Endodermal cell (in vitro differentiated cells): ENCODE measurements around the gene SMG6. TPM values are rescaled to one million over a fixed set of nuclear protein-coding genes. Genes with fewer than 3 reads are reported as not detected.
"Not testable (repeated sequence)": the region's sequence is repeated elsewhere in the genome, so short reads cannot be mapped to it uniquely, and the experiment has no call there.

Experiments used
- DNase-seq: peaks from one replicate; pipeline ENCODE4 v3.0.0-alpha.2; 2017
- H3K27ac ChIP-seq: 2 replicates; pipeline ENCODE4 v1.5.1; 2013; ENCODE audit warnings: mild to moderate bottlenecking, low read depth, low read length, moderate library complexity
- H3K27me3 ChIP-seq: 2 replicates; pipeline ENCODE4 v1.6.1; 2013; ENCODE audit warnings: mild to moderate bottlenecking, low read length, moderate library complexity; ENCODE audit not compliant: insufficient read depth, control insufficient read depth, poor library complexity, severe bottlenecking
- H3K36me3 ChIP-seq: 2 replicates; pipeline ENCODE4 v1.7.0; 2013; ENCODE audit warnings: mild to moderate bottlenecking, low read length, moderate library complexity; ENCODE audit not compliant: control insufficient read depth, insufficient read depth
- H3K4me1 ChIP-seq: one replicate; pipeline ENCODE4 v1.7.0; 2013; ENCODE audit warnings: low read length; ENCODE audit not compliant: control insufficient read depth, insufficient read depth
- H3K4me3 ChIP-seq: 2 replicates; pipeline ENCODE4 v1.5.1; 2013; ENCODE audit warnings: mild to moderate bottlenecking, low read length, moderate library complexity
- H3K9ac ChIP-seq: 2 replicates; pipeline ENCODE4 v1.6.1; 2013; ENCODE audit warnings: mild to moderate bottlenecking, low read length, moderate library complexity; ENCODE audit not compliant: poor library complexity, severe bottlenecking; ENCODE audit errors: extremely low read depth
- H3K9me3 ChIP-seq: 2 replicates; pipeline ENCODE4 v1.6.1; 2013; ENCODE audit warnings: mild to moderate bottlenecking, low read length, moderate library complexity; ENCODE audit not compliant: control insufficient read depth
- H3K27ac Mint-ChIP-seq: 2 replicates; pipeline ENCODE4 v1.8.0; 2020; ENCODE audit warnings: mixed read lengths
- H3K27me3 Mint-ChIP-seq: 2 replicates; pipeline ENCODE4 v1.8.0; 2021; ENCODE audit warnings: mild to moderate bottlenecking, mixed read lengths; ENCODE audit not compliant: insufficient read depth
- H3K36me3 Mint-ChIP-seq: 2 replicates; pipeline ENCODE4 v1.8.0; 2020; ENCODE audit warnings: low read depth, mixed read lengths
- H3K4me1 Mint-ChIP-seq: 2 replicates; pipeline ENCODE4 v1.8.0; 2020; ENCODE audit warnings: mixed read lengths
- H3K4me3 Mint-ChIP-seq: 2 replicates; pipeline ENCODE4 v1.8.0; 2020; ENCODE audit warnings: mild to moderate bottlenecking, moderate library complexity, mixed read lengths
- H3K9me3 Mint-ChIP-seq: 2 replicates; pipeline ENCODE4 v1.8.0; 2020; ENCODE audit warnings: mild to moderate bottlenecking, mixed read lengths
- CTCF ChIP-seq: fragments of 200-600 bp; sonication (generic); conservative IDR thresholded peaks from 2 replicates; pipeline ENCODE4 v1.5.0; 2021; ENCODE audit warnings: antibody characterized with exemption, mild to moderate bottlenecking
- WGBS, 2 experiments: methylation state at CpG; one replicate each; pipeline versions ENCODE4 v1.1.5 to v1.1.7; 2013; ENCODE audit warnings: missing lambda C conversion rate in 2 of 2, mixed read lengths in 1 of 2; ENCODE audit not compliant: insufficient coverage in 1 of 2, insufficient read length in 1 of 2; 5-methylcytosine and 5-hydroxymethylcytosine counted together
- total RNA-seq, 2 donors: library from RNA; stranded (reverse); fragmentation: NEBNext Ultra II Directional in 1 of 2; extraction: Animal tissue kit (Norgen Biotek cat#: 25700) in 1 of 2; gene quantifications; 2 replicates in 1 of 2; 3 replicates in 1 of 2; pipeline ENCODE4 v1.2.1, GENCODE V29; 2021

The SMG6 gene
- total RNA-seq, 2 donors from 2014 or later = 44.3 to 56.7 TPM

GRCh38 chr17:2013994-2014317 is 289.6 kb downstream of the SMG6 start:
- Mint-ChIP-seq H3K27me3 (peaks cover 57% of the 10 kb centered on the region), H3K27ac (no peak overlapping the region), H3K4me3 (no peak overlapping the region), H3K9me3 (no peaks in the 10 kb centered on the region), H3K36me3 (peaks cover 33% of the 10 kb centered on the region), H3K4me1 (peaks cover 21% of the 10 kb centered on the region)
- Histone ChIP-seq H3K9ac (no peak overlapping the region), H3K4me1 (peaks cover 9% of the 10 kb centered on the region), H3K27me3 (no peaks in the 10 kb centered on the region), H3K9me3 (no peaks in the 10 kb centered on the region), H3K36me3 (peaks cover 33% of the 10 kb centered on the region), H3K27ac (no peak overlapping the region), H3K4me3 (no peak overlapping the region)
- WGBS, 2 experiments = 100% methylated on average over 1 of the region's 1 CpG
- no peak for TF ChIP-seq CTCF
- DNase-seq = no peak

GRCh38 chr17:2013220-2013993 is 290.2 kb downstream of the SMG6 start:
- not testable (repeated sequence) for H3K4me3 Mint-ChIP-seq, H3K9ac ChIP-seq, H3K9me3 Mint-ChIP-seq, H3K4me1 ChIP-seq, H3K4me3 ChIP-seq, DNase-seq, H3K27ac Mint-ChIP-seq, H3K27me3 ChIP-seq, H3K27ac ChIP-seq, H3K9me3 ChIP-seq
- peaks cover 38% of the 10 kb centered on the region for H3K36me3 Mint-ChIP-seq
- H3K36me3 ChIP-seq = peaks cover 34% of the 10 kb centered on the region
- peaks cover 54% of the 10 kb centered on the region for H3K27me3 Mint-ChIP-seq
- WGBS, 2 experiments = 90 to 98% methylated on average over 4 to 6 of the region's 6 CpGs
- peaks cover 23% of the 10 kb centered on the region for H3K4me1 Mint-ChIP-seq

DNA sequence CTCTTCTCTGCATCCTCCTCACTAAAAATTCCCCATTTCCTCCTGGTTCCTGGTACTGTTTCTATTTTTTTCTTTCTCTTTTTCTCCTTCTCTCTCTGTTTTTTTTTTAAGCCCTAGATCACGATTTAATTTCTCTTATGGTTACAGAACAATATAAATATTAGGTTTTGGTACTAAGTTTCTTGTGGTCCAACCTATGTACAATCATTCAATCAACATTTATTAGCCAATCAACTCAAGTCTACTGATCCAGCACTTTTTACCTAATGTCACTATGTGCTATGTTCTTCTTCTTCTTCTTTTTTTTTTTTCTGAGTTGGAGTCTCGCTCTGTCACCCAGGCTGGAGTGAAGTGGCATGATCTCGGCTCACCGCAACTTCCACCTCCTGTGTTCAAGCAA is 291.1 kb downstream of the SMG6 start:
- TF ChIP-seq CTCF = no peak
- H3K9ac ChIP-seq = no peak overlapping the region
- WGBS, 2 experiments = 95 to 100% methylated on average over 2 to 4 of the region's 4 CpGs

More for the DNA sequence above, 291.1 kb downstream of the SMG6 start:
- Mint-ChIP-seq H3K4me1 (peaks cover 20% of the 10 kb centered on the region), H3K27ac (no peak overlapping the region), H3K4me3 (no peak overlapping the region), H3K9me3 (no peaks in the 10 kb centered on the region), H3K36me3 (peaks cover 40% of the 10 kb centered on the region), H3K27me3 (peaks cover 45% of the 10 kb centered on the region)
- Histone ChIP-seq H3K36me3 (peaks cover 41% of the 10 kb centered on the region), H3K4me1 (peaks cover 9% of the 10 kb centered on the region), H3K9me3 (no peaks in the 10 kb centered on the region), H3K27ac (no peak overlapping the region), H3K4me3 (no peak overlapping the region), H3K27me3 (no peaks in the 10 kb centered on the region)
- no peak for DNase-seq
